Prostate gland (tissue), 2 donors: ENCODE data around the gene ADD2. TPM values are rescaled to one million over a fixed set of nuclear protein-coding genes. Genes with fewer than 3 reads are reported as not detected.

ENCODE experiments used
- DNase-seq: peaks from one replicate; pipeline ENCODE4 v3.0.0-alpha.2; 2019; ENCODE audit warnings: low spot score
- H3K27ac ChIP-seq, 2 donors: fragments of 200-600 bp; sonication (generic); 2 replicates each; pipeline ENCODE4 v1.5.1; 2017 to 2019
- H3K27me3 ChIP-seq: fragments of 200-600 bp; sonication (generic); replicated peaks from 2 replicates; pipeline ENCODE4 v1.5.1; 2019; ENCODE audit not compliant: insufficient read depth
- H3K36me3 ChIP-seq, 2 donors: fragments of 200-600 bp; sonication (generic); 1 replicate in 1 of 2; 2 replicates in 1 of 2; pipeline versions ENCODE4 v1.5.1 to v1.8.1; 2017 to 2019
- H3K4me1 ChIP-seq: fragments of 200-600 bp; sonication (generic); replicated peaks from 2 replicates; pipeline ENCODE4 v1.5.1; 2019
- H3K4me3 ChIP-seq, 2 donors: fragments of 200-600 bp; sonication (generic); 2 replicates each; pipeline ENCODE4 v1.5.1; 2017 to 2019
- H3K9me3 ChIP-seq: fragments of 200-600 bp; sonication (generic); 2 replicates; pipeline ENCODE4 v1.5.1; 2017
- POLR2A ChIP-seq: fragments of 450-650 bp; IDR thresholded peaks from one replicate; pipeline ENCODE4 v1.6.1; 2016; ENCODE audit warnings: antibody characterized with exemption, mild to moderate bottlenecking
- POLR2AphosphoS5 ChIP-seq: sonication (generic); formaldehyde crosslinking; IDR thresholded peaks from one replicate; pipeline ENCODE4 v1.6.1; 2017; ENCODE audit warnings: antibody characterized with exemption
- WGBS: methylation state at CpG from one replicate; pipeline ENCODE4 v1.1.5; 2018; 5-methylcytosine and 5-hydroxymethylcytosine counted together
- intact Hi-C: fragments of 100-400 bp; cut with DNase I; formaldehyde crosslinking; loops from one replicate; pipeline ENCODE4 v1.14.2; 2022
- total RNA-seq, 2 donors: library from RNA; depleted of rRNA; stranded (reverse); fragments of >200 nt; gene quantifications; one replicate each; pipeline ENCODE4 v1.1.0, GENCODE V29; 2016
- TF ChIP-seq, protein P1 (sequence below), 4 experiments: fragments of 200-600 bp in 2 of 4; fragments of 450-650 bp in 2 of 4; sonication (generic) in 2 of 4; IDR thresholded peaks; 1 replicate in 3 of 4; 2 replicates in 1 of 4; pipeline ENCODE4 v1.5.1; 2016 to 2019; ENCODE audit warnings: antibody characterized with exemption in 4 of 4, mild to moderate bottlenecking in 2 of 4, moderate library complexity in 2 of 4

The ADD2 gene
- total RNA-seq, 2 donors from 2014 or later: 0.32 to 3.1 TPM

DNA sequence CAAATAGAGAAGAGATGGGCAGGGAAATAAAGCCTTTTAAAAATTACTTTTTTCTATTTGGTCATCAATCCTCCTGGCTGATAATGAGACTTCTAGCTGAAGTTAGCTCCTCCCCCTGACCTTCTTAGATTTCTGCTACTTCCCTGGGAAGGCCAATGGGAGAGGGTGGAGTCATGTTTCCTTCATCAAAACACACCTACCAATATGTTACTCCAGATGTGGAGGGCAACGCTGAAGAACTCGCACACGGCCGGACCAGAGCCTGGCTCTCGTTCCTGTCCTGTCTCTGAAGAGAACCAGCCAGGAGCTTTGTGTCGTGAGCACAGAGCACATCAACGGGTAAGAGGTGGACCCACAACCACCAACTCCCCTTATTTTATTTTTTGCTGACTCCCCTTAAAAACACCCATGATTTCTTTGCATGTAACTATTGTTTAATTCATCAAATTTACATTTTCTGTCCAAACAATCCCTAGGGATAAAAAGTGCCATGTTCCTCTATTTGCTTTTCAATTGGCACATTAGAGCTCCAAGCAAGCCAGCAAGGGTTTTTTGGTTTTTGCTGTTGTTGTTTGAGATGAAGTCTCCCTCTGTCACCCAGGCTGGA, 94.9 kb downstream of the ADD2 start:
- H3K4me1 ChIP-seq: no peaks in the 10 kb centered on the region
- DNase-seq: no peak
- TF ChIP-seq POLR2A: no peak
- TF ChIP-seq, protein P1, sequence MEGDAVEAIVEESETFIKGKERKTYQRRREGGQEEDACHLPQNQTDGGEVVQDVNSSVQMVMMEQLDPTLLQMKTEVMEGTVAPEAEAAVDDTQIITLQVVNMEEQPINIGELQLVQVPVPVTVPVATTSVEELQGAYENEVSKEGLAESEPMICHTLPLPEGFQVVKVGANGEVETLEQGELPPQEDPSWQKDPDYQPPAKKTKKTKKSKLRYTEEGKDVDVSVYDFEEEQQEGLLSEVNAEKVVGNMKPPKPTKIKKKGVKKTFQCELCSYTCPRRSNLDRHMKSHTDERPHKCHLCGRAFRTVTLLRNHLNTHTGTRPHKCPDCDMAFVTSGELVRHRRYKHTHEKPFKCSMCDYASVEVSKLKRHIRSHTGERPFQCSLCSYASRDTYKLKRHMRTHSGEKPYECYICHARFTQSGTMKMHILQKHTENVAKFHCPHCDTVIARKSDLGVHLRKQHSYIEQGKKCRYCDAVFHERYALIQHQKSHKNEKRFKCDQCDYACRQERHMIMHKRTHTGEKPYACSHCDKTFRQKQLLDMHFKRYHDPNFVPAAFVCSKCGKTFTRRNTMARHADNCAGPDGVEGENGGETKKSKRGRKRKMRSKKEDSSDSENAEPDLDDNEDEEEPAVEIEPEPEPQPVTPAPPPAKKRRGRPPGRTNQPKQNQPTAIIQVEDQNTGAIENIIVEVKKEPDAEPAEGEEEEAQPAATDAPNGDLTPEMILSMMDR (IDR thresholded peaks at IDR 0.05): no peak
- TF ChIP-seq POLR2AphosphoS5: no peak
- H3K27ac ChIP-seq: no peak overlapping the region
- H3K4me3 ChIP-seq: no peak overlapping the region
- WGBS: 58% methylated on average over 7 of the region's 7 CpGs
- no peaks in the 10 kb centered on the region for H3K27me3 ChIP-seq
- no peaks in the 10 kb centered on the region for H3K9me3 ChIP-seq
- intact Hi-C loops: no loop called here
- no peaks in the 10 kb centered on the region for H3K36me3 ChIP-seq

DNA sequence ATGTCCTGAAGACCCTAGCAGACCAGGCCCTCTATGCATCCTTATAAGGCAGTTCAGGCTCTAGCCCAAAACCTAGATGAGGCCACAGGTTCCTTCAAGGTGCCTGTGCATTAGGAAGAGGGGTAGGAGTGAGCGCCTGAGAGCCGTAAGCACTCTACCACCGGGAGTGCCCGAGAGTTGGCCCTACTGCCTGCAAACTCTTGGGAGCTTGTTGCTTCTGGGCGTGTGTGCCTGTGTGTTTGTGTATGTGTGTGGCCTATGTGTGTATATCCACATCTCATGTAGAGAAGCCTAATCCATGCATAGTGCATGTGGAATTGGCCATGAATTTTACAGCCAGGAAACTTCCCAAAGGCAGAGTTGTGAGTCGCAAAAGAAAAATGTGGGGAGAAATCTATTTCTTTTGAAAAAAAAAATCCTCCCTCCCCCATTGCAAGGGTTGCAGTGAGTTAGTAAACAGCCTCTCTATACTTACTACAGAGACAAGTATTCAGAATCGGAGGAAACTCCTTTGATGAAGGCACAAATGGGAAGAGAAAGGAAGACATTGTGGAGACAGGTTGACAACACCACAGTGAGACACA, 96.8 kb downstream of the ADD2 start:
- no peaks in the 10 kb centered on the region for H3K27me3 ChIP-seq
- 88% methylated on average over 7 of the region's 7 CpGs for WGBS
- H3K27ac ChIP-seq: no peak overlapping the region
- TF ChIP-seq, protein P1 (IDR thresholded peaks at IDR 0.05): no peak
- TF ChIP-seq POLR2AphosphoS5 (no peak), POLR2A (no peak)
- H3K9me3 ChIP-seq: no peaks in the 10 kb centered on the region
- intact Hi-C loops: no loop called here
- no peaks in the 10 kb centered on the region for H3K36me3 ChIP-seq
- no peaks in the 10 kb centered on the region for H3K4me1 ChIP-seq
- no peak for DNase-seq
- H3K4me3 ChIP-seq: no peak overlapping the region

DNA sequence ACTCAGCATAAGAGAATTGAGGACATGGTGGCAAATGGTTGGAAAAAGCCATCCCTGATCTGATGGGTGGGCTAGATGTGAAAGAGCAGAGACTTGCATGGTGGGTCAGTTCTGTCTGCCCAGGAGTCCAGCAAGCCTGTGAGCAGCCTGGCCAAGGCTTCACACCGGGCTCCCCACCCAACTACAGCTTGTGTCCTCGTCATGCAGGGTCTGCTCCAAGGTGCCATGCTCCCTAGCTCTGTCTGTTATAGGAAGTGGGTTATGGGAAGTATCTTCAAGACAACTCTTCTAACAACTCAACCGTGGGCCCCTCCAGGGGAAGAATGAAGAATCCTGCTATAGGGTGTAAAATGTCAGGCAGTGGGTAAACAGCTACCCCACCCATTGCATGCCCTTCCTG, 97.4 kb downstream of the ADD2 start:
- DNase-seq: no peak
- H3K27me3 ChIP-seq: no peaks in the 10 kb centered on the region
- TF ChIP-seq POLR2A: no peak
- no peak for TF ChIP-seq POLR2AphosphoS5
- TF ChIP-seq, protein P1 (IDR thresholded peaks at IDR 0.05): no peak

DNA sequence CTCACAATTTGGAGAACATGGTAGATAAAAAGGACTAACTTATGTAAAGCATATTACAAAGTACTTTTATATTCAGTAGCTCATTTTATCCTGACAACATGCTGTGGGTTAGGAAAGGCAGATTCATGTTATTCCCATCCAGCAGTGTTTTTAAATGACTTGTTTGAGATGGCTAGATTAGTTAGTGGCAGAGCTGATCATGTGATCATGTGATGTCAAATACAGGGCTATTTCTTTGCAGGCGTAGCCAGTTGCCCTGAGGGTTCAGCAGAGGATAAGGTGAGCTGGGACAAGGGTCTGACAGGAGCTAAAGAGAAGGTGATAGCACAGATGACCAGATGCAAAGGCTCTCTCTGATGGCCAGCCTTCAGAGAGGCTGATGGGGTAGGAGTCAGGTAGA, 97.8 kb downstream of the ADD2 start:
- Histone ChIP-seq H3K4me3 (no peak overlapping the region), H3K27ac (no peak overlapping the region)
- DNase-seq: no peak

More for the DNA sequence above, 97.4 kb downstream of the ADD2 start:
- H3K36me3 ChIP-seq: no peaks in the 10 kb centered on the region
- no peaks in the 10 kb centered on the region for H3K9me3 ChIP-seq
- no peaks in the 10 kb centered on the region for H3K4me1 ChIP-seq
- intact Hi-C loops: no loop called here
- no peak overlapping the region for H3K27ac ChIP-seq
- no peak overlapping the region for H3K4me3 ChIP-seq
- WGBS: 78% methylated on average over 3 of the region's 3 CpGs

DNA sequence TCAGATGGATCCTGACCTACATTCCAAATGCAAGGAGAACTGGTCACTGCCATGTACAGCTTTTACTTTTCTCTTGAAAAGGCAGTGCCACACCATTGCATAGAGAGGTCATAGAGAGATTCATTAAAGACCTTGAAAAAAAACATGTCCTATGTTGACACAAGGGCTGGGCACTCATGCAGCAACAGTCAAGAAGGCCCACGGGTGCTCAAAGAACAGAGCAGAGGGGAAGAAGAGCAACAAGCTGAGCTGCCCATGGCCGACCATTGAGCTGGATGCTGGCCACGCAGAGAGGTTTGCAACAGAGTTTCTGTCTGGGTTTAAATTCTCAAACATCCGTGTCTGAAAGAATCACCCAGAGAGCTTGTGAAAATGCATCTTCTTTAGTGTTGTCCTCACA, 99.1 kb downstream of the ADD2 start:
- no peaks in the 10 kb centered on the region for H3K36me3 ChIP-seq
- H3K4me1 ChIP-seq: no peaks in the 10 kb centered on the region
- H3K27ac ChIP-seq: no peak overlapping the region
- DNase-seq: no peak
- no peaks in the 10 kb centered on the region for H3K27me3 ChIP-seq
- intact Hi-C loops: no loop called here
- 88% methylated on average over 4 of the region's 4 CpGs for WGBS
- H3K4me3 ChIP-seq: no peak overlapping the region
- TF ChIP-seq POLR2A (no peak), POLR2AphosphoS5 (no peak)
- TF ChIP-seq, protein P1 (IDR thresholded peaks at IDR 0.05): no peak
- no peaks in the 10 kb centered on the region for H3K9me3 ChIP-seq

More for the DNA sequence above, 97.8 kb downstream of the ADD2 start:
- Histone ChIP-seq H3K9me3 (no peaks in the 10 kb centered on the region), H3K4me1 (no peaks in the 10 kb centered on the region), H3K36me3 (no peaks in the 10 kb centered on the region), H3K27me3 (no peaks in the 10 kb centered on the region)
- intact Hi-C loops: no loop called here
- no peak for TF ChIP-seq POLR2AphosphoS5
- WGBS: 92% methylated on average over 1 of the region's 1 CpG
